ENCODE measurements around the gene CTTN. TPM values are rescaled to one million over a fixed set of nuclear protein-coding genes. Genes with fewer than 3 reads are reported as not detected.

The CTTN gene
- total RNA-seq, 6 experiments from 2014 or later: 365 to 411 (median 374) TPM

DNA sequence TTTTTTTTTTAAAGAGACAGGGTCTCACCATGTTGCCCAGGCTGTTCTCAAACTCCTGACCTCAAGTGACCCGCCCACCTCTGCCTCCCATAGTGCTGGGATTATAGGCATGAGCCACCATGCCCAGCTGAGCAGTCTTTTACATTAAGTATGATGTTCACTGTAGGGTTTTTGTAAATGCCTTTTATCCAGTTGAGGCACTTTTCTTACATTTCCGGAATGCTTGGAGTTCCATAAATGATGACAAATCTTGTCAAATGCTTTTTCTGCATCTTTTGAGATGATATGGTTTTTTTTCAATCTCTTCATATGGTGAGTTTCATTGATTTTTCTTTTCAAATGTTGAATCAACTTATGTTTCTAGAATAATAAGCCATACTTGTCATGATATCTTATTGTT lies 29.4 kb upstream of the CTTN start:
- DNase-seq: no peak
- Mint-ChIP-seq H3K9me3 (peaks cover 4% of the 10 kb centered on the region; the same call in 1 of the 2 replicates), H3K4me1 (ENCODE audit: low read depth) (peaks cover 8% of the 10 kb centered on the region; the same call in 1 of the 2 replicates), H3K27me3 (ENCODE audit: insufficient read depth) (peaks cover 5% of the 10 kb centered on the region), H3K27ac (no peak overlapping the region), H3K4me3 (no peak overlapping the region), H3K36me3 (ENCODE audit: low read depth) (peaks cover 42% of the 10 kb centered on the region)
- TF ChIP-seq, protein P1, sequence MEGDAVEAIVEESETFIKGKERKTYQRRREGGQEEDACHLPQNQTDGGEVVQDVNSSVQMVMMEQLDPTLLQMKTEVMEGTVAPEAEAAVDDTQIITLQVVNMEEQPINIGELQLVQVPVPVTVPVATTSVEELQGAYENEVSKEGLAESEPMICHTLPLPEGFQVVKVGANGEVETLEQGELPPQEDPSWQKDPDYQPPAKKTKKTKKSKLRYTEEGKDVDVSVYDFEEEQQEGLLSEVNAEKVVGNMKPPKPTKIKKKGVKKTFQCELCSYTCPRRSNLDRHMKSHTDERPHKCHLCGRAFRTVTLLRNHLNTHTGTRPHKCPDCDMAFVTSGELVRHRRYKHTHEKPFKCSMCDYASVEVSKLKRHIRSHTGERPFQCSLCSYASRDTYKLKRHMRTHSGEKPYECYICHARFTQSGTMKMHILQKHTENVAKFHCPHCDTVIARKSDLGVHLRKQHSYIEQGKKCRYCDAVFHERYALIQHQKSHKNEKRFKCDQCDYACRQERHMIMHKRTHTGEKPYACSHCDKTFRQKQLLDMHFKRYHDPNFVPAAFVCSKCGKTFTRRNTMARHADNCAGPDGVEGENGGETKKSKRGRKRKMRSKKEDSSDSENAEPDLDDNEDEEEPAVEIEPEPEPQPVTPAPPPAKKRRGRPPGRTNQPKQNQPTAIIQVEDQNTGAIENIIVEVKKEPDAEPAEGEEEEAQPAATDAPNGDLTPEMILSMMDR (IDR thresholded peaks at IDR 0.05): no peak

DNA sequence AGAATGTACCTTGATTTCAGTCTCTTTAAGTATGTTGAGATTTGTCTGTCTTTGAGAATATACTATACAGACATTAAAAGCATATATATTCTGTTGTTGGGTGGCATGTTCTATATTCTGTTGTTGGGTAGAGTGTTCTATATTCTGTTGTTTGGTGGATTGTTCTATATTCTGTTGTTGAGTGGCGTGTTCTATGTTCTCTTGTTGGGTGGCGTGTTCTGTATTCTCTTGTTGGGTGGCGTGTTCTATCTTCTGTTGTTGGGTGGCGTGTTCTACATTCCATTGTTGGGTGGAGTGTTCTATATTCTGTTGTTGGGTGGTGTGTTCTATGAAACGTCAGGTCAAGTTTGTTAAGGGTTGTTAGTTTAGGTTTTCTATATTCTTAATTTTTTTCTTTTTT lies 27.1 kb upstream of the CTTN start:
- peaks cover 31% of the 10 kb centered on the region for H3K36me3 Mint-ChIP-seq (ENCODE audit: low read depth)
- peaks cover 8% of the 10 kb centered on the region; the same call in 1 of the 2 replicates for H3K4me1 Mint-ChIP-seq (ENCODE audit: low read depth)

DNA sequence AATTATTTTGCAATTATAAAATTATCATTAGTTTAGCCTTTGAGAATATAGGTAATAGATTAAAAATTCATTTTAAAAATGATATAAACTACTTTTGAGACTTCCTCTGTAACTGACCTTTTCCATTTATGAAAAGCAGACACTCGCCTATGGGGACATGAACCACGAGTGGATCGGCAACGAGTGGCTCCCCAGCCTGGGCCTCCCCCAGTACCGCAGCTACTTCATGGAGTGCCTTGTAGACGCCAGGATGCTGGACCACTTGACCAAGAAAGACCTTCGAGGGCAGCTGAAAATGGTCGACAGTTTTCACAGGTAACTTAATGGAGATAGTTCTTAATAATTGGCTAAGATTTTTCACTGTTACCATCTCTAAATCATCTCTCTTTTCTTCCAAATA lies 26.3 kb upstream of the CTTN start:
- TF ChIP-seq, protein P1 (IDR thresholded peaks at IDR 0.05): no peak
- Mint-ChIP-seq H3K27me3 (ENCODE audit: insufficient read depth) (peaks cover 3% of the 10 kb centered on the region; the same call in 1 of the 2 replicates), H3K4me3 (no peak overlapping the region), H3K36me3 (ENCODE audit: low read depth) (peaks cover 35% of the 10 kb centered on the region), H3K4me1 (ENCODE audit: low read depth) (peaks cover 8% of the 10 kb centered on the region; the same call in 1 of the 2 replicates), H3K27ac (no peak overlapping the region), H3K9me3 (peaks cover 4% of the 10 kb centered on the region; the same call in 1 of the 2 replicates)
- no peak for DNase-seq

More for the DNA sequence above, 27.1 kb upstream of the CTTN start:
- Mint-ChIP-seq H3K27me3 (ENCODE audit: insufficient read depth) (peaks cover 3% of the 10 kb centered on the region; the same call in 1 of the 2 replicates), H3K4me3 (no peak overlapping the region), H3K9me3 (peaks cover 4% of the 10 kb centered on the region; the same call in 1 of the 2 replicates), H3K27ac (no peak overlapping the region)
- no peak for DNase-seq
- TF ChIP-seq, protein P1 (IDR thresholded peaks at IDR 0.05): no peak

DNA sequence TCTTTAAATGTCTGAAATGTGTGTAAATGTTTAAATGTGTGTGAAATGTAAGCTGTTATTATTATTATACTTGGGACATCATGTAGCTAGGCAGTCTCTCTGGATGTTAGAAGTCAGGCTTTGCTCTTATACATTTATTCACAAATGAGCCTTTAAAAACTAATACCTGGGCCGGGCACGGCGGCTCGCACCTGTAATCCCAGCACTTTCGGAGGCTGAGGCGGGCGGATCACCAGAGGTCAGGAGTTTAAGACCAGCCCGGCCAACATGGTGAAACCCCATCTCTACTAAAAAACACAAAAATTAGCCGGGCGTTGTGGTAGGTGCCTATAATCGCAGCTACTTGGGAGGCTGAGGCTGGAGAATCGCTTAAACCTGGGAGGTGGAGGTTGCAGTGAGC lies 21.7 kb upstream of the CTTN start:
- Mint-ChIP-seq H3K36me3 (ENCODE audit: low read depth) (peaks cover 33% of the 10 kb centered on the region), H3K27ac (no peak overlapping the region), H3K4me3 (no peak overlapping the region), H3K27me3 (ENCODE audit: insufficient read depth) (peaks cover 3% of the 10 kb centered on the region; the same call in 1 of the 2 replicates), H3K9me3 (no peaks in the 10 kb centered on the region), H3K4me1 (ENCODE audit: low read depth) (peaks cover 7% of the 10 kb centered on the region)
- no peak for DNase-seq
- TF ChIP-seq, protein P1 (IDR thresholded peaks at IDR 0.05): no peak

DNA sequence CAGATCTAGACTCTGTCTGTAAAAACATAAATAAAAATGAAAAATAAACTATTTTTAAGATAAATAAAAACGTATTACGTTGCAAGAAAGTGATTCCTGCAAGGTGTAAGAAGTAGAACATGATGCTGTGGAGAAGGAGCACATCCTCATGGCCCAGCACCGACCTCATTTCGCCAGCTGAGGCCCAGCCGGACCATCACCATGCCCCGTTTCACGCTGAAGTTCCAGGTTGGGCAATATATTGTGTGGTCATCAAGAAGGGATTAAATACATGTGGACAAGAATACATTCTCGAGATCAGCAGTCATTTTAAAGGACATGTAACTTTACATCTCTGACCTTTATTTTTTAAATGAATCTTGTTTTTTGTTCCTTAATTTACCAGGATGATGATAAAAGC lies 20.7 kb upstream of the CTTN start:
- Mint-ChIP-seq H3K36me3 (ENCODE audit: low read depth) (peaks cover 32% of the 10 kb centered on the region), H3K4me3 (no peak overlapping the region), H3K4me1 (ENCODE audit: low read depth) (peaks cover 17% of the 10 kb centered on the region), H3K9me3 (no peaks in the 10 kb centered on the region), H3K27ac (no peak overlapping the region), H3K27me3 (ENCODE audit: insufficient read depth) (peaks cover under 1% of the 10 kb centered on the region; the same call in 1 of the 2 replicates)
- DNase-seq: no peak
- TF ChIP-seq, protein P1 (IDR thresholded peaks at IDR 0.05): no peak
